ENCODE data around the gene ARHGEF33. TPM values are rescaled to one million over a fixed set of nuclear protein-coding genes. Genes with fewer than 3 reads are reported as not detected.

ARHGEF33 gene
- polyA plus RNA-seq, 2 of the 4 experiments (the other 2 are of a cell fraction): 0.08 to 0.23 TPM

DNA sequence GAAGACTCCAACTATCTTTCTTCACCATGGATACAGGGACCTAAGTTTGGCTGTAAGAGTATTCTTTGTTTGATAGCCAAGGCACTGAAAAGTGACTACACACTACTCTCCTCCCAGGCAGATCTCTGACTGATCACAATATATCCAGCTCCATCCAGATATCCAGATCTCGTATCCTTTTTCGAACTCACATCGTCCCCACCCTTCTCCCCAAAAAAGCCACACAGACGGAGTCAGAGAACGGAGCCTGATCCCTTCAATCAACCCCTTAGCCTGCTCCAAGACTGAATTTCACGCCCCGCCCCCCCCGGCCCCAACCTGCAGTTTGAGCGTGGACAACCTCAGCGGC lies 14.5 kb upstream of the ARHGEF33 start:
- H3K27ac ChIP-seq: peak overlapping the region; percentile 80 to 90
- no peak; a peak in 3 of 6 replicates for ATAC-seq
- ChIA-PET CTCF (no interaction called here), POLR2A (interaction anchor here (1.1 to 2.0 kb wide), 3 partner anchors 72 to 125 kb away, joined by 5 to 17 read pairs (median 5); partner anchors contain the start of gene SRSF7)
- no peak for DNase-seq (ENCODE audit: low read depth in 1 of 2, low spot score in 1 of 2)
- WGBS (ENCODE audit: missing lambda C conversion rate): 1% methylated on average over 6 of the region's 10 CpGs
- FAIRE-seq: no peak
- H3K4me2 ChIP-seq: peak overlapping the region; percentile 93
- peak overlapping the region; percentile 74 for H3K4me3 ChIP-seq
- H3K9me3 ChIP-seq: peaks cover 13% of the 10 kb centered on the region; the same call in 2 of the 3 replicates
- no peak for TF ChIP-seq TP53 (CRISPR knock-in tag; IDR thresholded peaks at IDR 0.05)
- no peak for TF ChIP-seq CEBPB (IDR thresholded peaks at IDR 0.05)
- TF ChIP-seq, protein P1, sequence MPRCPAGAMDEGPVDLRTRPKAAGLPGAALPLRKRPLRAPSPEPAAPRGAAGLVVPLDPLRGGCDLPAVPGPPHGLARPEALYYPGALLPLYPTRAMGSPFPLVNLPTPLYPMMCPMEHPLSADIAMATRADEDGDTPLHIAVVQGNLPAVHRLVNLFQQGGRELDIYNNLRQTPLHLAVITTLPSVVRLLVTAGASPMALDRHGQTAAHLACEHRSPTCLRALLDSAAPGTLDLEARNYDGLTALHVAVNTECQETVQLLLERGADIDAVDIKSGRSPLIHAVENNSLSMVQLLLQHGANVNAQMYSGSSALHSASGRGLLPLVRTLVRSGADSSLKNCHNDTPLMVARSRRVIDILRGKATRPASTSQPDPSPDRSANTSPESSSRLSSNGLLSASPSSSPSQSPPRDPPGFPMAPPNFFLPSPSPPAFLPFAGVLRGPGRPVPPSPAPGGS (IDR thresholded peaks at IDR 0.05): no peak
- TF ChIP-seq JUN (IDR thresholded peaks at IDR 0.05): no peak
- no peak for TF ChIP-seq PHF8 (IDR thresholded peaks at IDR 0.05; ENCODE audit: borderline replicate concordance, low read depth)
- TF ChIP-seq HOXA7 (CRISPR knock-in tag; IDR thresholded peaks at IDR 0.05): no peak
- no peak for TF ChIP-seq HDAC2 (IDR thresholded peaks at IDR 0.05)
- TF ChIP-seq, protein P2, sequence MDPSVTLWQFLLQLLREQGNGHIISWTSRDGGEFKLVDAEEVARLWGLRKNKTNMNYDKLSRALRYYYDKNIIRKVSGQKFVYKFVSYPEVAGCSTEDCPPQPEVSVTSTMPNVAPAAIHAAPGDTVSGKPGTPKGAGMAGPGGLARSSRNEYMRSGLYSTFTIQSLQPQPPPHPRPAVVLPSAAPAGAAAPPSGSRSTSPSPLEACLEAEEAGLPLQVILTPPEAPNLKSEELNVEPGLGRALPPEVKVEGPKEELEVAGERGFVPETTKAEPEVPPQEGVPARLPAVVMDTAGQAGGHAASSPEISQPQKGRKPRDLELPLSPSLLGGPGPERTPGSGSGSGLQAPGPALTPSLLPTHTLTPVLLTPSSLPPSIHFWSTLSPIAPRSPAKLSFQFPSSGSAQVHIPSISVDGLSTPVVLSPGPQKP (IDR thresholded peaks at IDR 0.05; ENCODE audit: low read depth, low read length): no peak
- TF ChIP-seq EP300 (IDR thresholded peaks at IDR 0.05): no peak
- TF ChIP-seq, protein P3, sequence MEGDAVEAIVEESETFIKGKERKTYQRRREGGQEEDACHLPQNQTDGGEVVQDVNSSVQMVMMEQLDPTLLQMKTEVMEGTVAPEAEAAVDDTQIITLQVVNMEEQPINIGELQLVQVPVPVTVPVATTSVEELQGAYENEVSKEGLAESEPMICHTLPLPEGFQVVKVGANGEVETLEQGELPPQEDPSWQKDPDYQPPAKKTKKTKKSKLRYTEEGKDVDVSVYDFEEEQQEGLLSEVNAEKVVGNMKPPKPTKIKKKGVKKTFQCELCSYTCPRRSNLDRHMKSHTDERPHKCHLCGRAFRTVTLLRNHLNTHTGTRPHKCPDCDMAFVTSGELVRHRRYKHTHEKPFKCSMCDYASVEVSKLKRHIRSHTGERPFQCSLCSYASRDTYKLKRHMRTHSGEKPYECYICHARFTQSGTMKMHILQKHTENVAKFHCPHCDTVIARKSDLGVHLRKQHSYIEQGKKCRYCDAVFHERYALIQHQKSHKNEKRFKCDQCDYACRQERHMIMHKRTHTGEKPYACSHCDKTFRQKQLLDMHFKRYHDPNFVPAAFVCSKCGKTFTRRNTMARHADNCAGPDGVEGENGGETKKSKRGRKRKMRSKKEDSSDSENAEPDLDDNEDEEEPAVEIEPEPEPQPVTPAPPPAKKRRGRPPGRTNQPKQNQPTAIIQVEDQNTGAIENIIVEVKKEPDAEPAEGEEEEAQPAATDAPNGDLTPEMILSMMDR (IDR thresholded peaks at IDR 0.05): no peak
- TF ChIP-seq, protein P4, sequence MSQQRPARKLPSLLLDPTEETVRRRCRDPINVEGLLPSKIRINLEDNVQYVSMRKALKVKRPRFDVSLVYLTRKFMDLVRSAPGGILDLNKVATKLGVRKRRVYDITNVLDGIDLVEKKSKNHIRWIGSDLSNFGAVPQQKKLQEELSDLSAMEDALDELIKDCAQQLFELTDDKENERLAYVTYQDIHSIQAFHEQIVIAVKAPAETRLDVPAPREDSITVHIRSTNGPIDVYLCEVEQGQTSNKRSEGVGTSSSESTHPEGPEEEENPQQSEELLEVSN (IDR thresholded peaks at IDR 0.05; ENCODE audit: borderline replicate concordance, low read depth): no peak
- no peak for TF ChIP-seq EHF (CRISPR knock-in tag; IDR thresholded peaks at IDR 0.05)
- no peak for TF ChIP-seq ESRRA (IDR thresholded peaks at IDR 0.05; ENCODE audit: borderline replicate concordance, low read length)
- peaks cover 9% of the 10 kb centered on the region for H3K4me1 ChIP-seq

DNA sequence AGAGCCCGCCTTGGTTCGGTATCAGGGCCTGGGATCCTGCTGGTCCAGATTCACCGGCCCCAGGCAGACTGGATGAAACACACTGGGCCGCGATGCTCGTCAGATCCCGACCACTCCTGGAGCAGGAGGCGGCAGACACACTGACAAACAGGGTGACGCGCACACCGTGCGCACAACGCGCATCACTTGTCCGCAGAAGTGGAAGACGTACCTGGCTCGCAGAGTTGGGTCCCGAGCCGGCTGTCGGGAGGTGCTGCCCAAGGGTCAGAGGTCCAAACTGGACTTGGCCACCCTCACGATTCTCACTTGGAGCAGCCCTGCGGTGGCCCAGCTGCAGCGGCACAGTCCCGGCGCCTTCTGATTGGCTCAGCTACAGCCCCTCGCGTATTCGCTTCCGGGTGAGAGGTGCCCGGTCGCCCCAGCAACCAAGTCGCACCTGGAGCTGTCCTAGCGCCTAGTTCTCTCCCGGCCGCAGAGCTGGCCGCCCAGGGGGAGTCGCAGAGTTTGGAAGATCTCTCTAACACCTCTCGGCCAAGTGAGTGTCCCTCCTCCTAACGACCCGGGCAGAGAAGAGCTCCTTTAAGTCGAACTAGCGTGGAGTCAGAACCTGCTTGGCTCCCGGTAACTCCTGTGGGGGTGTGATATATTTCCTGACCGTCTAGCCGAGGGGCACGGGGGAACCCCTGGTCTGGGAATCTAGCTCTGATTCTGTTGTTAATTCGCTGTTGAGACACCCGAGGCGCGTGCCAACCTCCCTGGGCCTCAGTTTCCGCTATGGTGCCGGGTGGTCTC lies 13.9 kb upstream of the ARHGEF33 start, which contains the start of the genes DHX57 and MORN2:
Gene DHX57 (minus strand): TSS at position 359 of the 792 bp plus-strand sequence. CDS start 7,529 bp downstream, outside the sequence.
Gene MORN2 (plus strand): TSS at position 401 of the 792 bp plus-strand sequence.
- POLR2A ChIA-PET: interaction anchor here (0.5 to 2.0 kb wide), 5 partner anchors 57 to 248 kb away, joined by 3 to 17 read pairs (median 5); partner anchors contain the start of gene SRSF7
- FAIRE-seq: no peak
- TF ChIP-seq EHMT2 (IDR thresholded peaks at IDR 0.05; ENCODE audit: low read depth) (no peak), KDM5A (IDR thresholded peaks at IDR 0.05) (peak; percentile 48; the same call in 1 of the 2 replicates), PHF8 (IDR thresholded peaks at IDR 0.05; ENCODE audit: borderline replicate concordance, low read depth) (peak; percentile 53; the same call in 1 of the 2 replicates), KDM1A (IDR thresholded peaks at IDR 0.05; ENCODE audit: low read depth) (no peak), JUN (IDR thresholded peaks at IDR 0.05) (peak in 1 of 2 experiments; percentile 69; a peak in 3 of 5 replicates), ZNF302 (CRISPR knock-in tag; IDR thresholded peaks at IDR 0.05) (no peak)
- TF ChIP-seq, protein P5, sequence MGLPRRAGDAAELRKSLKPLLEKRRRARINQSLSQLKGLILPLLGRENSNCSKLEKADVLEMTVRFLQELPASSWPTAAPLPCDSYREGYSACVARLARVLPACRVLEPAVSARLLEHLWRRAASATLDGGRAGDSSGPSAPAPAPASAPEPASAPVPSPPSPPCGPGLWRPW (IDR thresholded peaks at IDR 0.05): no peak
- TF ChIP-seq, protein P1 (IDR thresholded peaks at IDR 0.05): peak; percentile 23; the same call in 2 of the 3 replicates
- TF ChIP-seq, protein P2 (IDR thresholded peaks at IDR 0.05; ENCODE audit: low read depth, low read length): no peak
- TF ChIP-seq, protein P4 (IDR thresholded peaks at IDR 0.05; ENCODE audit: borderline replicate concordance, low read depth): peak; percentile 54; the same call in 1 of the 2 replicates
- TF ChIP-seq, protein P6, sequence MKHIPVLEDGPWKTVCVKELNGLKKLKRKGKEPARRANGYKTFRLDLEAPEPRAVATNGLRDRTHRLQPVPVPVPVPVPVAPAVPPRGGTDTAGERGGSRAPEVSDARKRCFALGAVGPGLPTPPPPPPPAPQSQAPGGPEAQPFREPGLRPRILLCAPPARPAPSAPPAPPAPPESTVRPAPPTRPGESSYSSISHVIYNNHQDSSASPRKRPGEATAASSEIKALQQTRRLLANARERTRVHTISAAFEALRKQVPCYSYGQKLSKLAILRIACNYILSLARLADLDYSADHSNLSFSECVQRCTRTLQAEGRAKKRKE (CRISPR knock-in tag; IDR thresholded peaks at IDR 0.05; ENCODE audit: low read depth): no peak

More for the DNA sequence above, 13.9 kb upstream of the ARHGEF33 start, which contains the start of the genes DHX57 and MORN2:
- peak; percentile 88 to 98 for DNase-seq (ENCODE audit: low read depth in 1 of 2, low spot score in 1 of 2)
- WGBS (ENCODE audit: missing lambda C conversion rate): under 1% methylated on average over 40 of the region's 52 CpGs
- ATAC-seq: peak; percentile 99 to 100
- H3K9me3 ChIP-seq: peaks cover 10% of the 10 kb centered on the region; the same call in 1 of the 3 replicates
- peak within 1 kb of the TSS; percentile 93 for H3K4me2 ChIP-seq
- peak within 1 kb of the TSS; percentile 80 to 90 for H3K27ac ChIP-seq
- H3K4me1 ChIP-seq: peaks cover 9% of the 10 kb centered on the region
- H3K4me3 ChIP-seq: peak within 1 kb of the TSS; percentile 74
- CTCF ChIA-PET: interaction anchor here (1.1 to 1.2 kb wide), 2 partner anchors 10 to 69 kb away, joined by 4 read pairs; no protein-coding TSS in a partner anchor

Measured in A549 (cell line).